ENCODE measurements around the gene NDUFA7.
"Not testable (repeated sequence)": the region's sequence is repeated elsewhere in the genome, so short reads cannot be mapped to it uniquely, and the experiment has no call there.

GRCh38 chr19:8349629-8350372 is 28.6 kb upstream of the NDUFA7 start:
- TF ChIP-seq CTCF (IDR thresholded peaks at IDR 0.05; ENCODE audit: low read length); EZH2phosphoT487 (IDR thresholded peaks at IDR 0.05; ENCODE audit: low read length); EZH2 (optimal IDR thresholded peaks at IDR 0.05; ENCODE audit: low read depth, low read length): not testable (repeated sequence)
